Daoy (cell line): Measurements from ENCODE around the gene SPAG9. TPM values are rescaled to one million over a fixed set of nuclear protein-coding genes. Genes with fewer than 3 reads are reported as not detected.
"Not testable (repeated sequence)": the region's sequence is repeated elsewhere in the genome, so short reads cannot be mapped to it uniquely, and the experiment has no call there.

Source experiments
- DNase-seq: peaks from one replicate; pipeline ENCODE4 v3.0.0-alpha.2; 2015; ENCODE audit warnings: low read depth
- total RNA-seq: library from RNA; depleted of rRNA; stranded (reverse); fragments of >200 nt; shearing (Covaris generic); gene quantifications from 2 replicates; pipeline ENCODE4 v1.2.3, GENCODE V29; 2014

SPAG9 gene
- total RNA-seq, 1 experiment from 2014 or later: 54.2 TPM

GRCh38 chr17:50955160-50955559, 165.5 kb downstream of the SPAG9 start:
- no peak for DNase-seq

DNA sequence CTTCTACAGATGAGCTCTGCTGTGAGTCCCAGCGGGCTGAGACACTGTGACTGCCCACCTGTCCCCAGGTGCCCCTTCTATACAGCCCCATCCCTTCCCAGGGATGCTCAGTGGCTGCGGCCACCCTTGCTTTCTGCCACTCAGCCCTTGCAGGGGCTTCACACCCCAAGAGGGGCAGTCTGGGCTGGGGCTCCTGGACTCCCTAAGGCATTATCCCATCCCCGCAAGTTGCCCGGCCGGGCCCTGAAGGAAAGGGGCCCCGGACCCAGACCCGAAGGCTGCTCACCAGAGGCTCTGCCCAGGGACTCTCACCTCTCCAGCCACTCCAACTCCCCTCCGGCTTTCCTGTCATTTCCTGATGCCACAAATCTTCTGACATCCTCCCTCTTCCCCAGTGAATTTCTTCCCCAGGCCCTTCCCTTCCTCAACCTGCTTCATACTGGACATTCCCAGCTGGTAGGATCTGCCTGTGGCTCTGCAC, 166.0 kb downstream of the SPAG9 start:
- DNase-seq: no peak

DNA sequence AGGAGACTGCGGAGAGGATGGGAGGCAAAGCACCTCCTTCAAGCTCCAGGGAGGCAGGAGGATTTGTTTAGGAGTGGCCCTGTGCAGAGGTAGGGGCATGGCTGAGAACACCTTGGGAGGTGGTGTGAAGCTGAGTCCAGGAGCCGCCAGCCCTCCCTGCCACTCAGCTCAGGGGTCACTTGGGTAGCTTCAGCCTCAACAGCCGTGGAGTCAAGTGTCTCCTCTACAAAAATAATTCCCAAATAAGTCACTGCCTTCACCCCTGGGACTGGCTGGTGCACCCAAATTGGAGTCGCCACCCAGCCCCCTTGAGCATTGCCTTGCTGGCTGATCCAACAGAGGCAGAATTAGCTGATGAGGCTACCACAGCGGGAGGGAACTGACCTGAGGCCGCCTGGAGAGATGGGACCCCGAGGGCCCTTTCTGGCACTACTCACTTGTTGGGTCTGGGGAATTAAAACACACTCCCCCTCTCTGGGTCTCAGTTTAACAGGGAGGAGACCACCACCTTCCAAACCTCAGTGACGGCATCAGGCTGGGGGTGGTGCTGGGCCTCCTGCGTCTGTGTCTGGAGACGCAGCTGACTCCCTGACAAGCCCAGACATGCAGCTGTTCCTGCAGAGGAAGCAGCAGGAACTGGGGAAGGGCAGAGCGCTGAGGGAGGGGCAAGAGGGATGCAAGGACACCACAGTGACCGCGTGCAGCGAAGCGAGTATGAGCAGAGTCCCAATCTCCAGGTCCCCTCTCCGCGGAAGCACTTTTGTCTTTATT, 166.7 kb downstream of the SPAG9 start:
- DNase-seq: no peak

- no peak for DNase-seq
These were observed 167.2 kb downstream of the SPAG9 start for GRCh38 chr17:50953518-50953830.

GRCh38 chr17:50952889-50953288, 167.8 kb downstream of the SPAG9 start:
- DNase-seq: no peak

GRCh38 chr17:50952013-50952412, 168.7 kb downstream of the SPAG9 start:
- peak; percentile 66 for DNase-seq

DNA sequence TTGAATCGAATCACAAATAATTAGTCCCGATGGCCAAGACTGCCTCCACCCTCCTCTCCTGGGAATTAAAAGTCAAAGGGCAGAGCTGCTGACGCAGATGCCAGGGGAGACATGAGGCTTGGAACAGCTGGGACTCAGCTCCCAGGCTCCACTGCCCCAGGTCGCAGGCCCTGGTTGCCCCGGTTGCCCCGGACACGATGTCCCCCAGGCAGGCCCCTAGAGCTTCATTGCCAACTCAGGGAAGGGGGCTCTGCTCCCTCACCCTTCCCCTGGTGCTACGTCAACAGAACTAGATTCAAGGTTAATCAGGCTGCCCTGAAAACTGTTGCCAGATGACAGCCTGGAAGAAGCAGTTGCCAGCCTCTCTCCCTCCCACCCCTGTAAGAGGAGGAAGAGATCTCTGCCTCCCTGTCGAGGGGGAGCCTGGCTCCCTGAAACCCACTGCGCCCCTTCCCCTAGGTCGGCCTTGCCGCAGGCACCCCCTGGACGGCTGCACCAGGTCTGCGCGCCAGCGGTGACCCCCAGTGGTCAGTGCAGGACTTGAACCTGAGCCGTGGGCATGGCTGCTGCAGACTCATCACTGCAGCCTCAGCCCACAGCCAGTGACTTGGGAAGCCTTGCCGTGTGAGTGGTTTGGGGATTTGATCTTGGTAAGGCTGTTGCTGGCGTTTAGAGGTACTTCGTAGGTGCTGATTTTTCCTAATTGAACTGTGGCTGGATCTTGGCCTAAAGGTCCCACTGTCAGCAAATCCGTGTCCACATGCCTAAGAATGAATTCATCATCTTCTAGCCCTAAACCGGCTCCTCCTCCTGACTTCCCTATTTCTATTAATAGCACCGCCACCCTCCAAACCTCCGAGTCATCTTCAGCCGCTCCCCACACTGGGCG, 170.4 kb downstream of the SPAG9 start:
- peak; percentile 68 for DNase-seq

DNA sequence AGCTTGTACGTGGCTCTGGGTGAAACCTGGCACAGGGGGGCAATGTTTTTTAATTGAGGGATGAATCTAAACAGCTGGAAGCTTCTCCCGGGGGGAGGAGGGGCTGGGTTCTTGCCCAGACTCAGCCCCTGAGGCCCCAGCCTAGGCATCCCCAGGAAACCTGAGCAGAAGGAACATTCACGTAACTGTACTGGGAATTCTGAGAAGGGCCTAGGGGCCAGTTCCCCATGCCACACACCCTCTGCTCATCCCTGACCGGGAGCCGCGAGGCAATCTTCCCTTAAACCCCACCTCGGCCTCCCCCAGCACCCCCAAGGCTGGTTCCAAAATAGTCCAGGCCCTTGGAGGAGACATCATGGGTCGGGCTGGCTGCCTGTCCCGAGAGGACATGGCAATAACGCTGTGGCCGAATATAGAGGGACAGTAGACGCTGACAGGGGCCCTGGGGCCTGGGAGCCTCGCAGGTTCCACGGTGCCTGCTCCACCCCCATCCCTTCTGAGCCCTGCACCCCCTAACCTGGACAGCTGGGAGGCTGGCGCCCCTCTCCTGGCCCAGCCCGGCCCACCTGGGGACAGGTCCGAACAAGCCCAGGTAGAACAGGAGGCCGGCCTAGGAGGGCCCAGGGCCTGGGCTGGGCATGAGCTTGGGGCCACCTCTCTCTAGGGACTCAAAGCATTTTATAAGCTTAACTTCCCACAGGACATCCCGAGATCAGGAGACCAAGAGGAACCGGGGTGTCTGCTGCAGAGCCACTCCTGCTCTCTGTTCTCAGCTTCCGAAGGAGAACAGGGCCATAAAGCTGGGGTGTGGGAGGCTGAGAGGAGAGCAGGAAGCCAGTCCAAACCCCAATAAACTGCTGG, 171.3 kb downstream of the SPAG9 start:
- DNase-seq: no peak

GRCh38 chr17:50948711-50949110, 172.0 kb downstream of the SPAG9 start:
- DNase-seq: no peak

DNA sequence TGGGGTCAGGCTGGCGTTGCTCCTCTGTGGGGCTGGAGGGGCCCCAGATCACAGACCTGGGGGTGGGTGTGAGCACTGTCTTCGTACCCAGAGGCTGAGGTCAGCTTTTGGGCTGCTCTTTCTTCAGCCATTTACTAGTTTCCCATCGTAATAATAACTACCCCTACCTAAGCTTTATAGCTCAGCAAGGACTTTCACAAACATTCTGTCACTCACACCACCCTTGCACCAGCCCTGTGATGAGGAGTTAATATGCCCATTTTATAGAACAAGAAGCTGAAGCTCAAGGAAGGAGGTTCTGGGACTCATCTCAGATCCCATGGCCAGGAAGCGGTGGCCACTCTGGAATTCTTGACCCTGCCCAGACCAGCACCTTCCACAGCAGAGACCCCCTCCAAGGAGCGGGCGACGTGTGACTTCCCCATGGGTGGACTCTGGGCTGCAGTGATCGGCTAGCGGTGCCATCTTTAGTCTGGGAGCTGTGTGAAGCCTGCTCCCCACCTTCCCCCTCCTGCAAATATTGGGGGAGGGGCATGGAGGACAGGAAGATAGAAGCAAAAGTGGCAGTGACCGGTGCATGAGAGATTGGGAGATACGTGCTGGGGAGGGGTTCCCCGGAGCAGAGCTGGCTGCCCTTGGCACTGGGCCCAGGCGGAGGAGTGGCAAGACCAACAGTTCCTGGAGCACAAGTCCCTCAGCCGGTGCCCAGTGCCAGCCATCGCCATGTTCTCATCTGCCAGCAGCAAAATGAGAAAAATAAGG, 172.7 kb downstream of the SPAG9 start:
- DNase-seq: no peak

- no peak for DNase-seq
These were observed 173.5 kb downstream of the SPAG9 start for GRCh38 chr17:50946891-50947781.

GRCh38 chr17:50946223-50946890, 174.3 kb downstream of the SPAG9 start:
- DNase-seq: no peak

DNA sequence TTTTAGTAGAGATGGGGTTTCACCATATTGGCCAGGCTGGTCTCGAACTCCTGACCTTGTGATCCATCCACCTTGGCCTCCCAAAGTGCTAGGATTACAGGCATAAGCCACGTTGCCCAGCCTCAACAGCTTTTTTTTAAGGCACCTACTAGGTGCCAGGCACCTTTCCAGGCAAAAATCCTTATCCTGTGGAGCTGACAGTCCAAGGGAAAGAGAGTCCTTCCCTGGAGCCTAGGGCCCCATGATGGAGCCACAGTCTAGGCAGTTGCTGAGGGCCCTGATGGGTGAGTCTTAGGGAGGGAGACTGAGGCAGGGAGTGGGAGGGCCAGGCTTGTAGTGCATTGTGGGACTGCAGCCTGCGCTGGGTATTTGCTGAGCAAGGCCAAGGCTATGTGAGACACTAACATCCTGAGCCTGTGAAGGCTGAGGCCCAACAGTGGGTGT, 174.9 kb downstream of the SPAG9 start:
- DNase-seq: no peak

DNA sequence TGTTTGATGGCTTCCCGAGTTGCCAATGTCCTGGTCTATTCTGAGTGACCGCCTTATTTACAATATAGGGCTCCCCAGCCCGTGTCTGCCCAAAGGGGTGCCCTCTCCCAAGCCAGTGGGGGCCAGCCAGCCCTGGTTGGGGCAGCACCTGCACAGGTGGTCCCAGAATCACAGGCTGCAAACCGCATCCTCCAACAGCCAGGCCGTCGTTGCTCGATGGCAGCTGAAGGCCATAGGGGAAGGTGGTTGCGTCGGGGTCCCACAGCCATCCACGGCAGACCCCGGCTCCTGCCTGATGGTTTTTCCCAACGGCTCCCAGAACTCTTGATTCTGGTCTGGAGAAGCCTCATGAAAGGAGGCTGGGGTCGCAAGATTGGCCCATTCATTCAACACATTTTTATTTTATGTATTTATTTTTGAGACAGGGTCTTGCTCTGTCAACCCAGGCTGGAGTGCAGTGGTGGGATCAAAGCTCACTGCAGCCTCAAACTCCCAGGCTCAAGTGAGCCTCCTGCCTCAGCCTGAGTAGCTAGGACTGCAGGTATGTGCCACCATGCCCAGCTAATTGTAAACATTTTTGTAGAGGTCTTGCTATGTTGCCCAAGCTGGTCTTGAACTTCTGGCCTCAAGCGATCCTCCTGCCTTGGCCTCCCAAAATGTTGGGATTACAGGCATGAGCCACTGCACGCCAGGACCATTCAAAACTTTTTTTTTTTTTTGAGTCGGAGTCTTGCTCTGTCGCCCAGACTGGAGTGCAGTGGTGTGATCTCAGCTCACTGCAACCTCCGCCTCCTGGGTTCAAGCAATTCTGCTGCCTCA, 175.6 kb downstream of the SPAG9 start:
- no peak for DNase-seq

DNA sequence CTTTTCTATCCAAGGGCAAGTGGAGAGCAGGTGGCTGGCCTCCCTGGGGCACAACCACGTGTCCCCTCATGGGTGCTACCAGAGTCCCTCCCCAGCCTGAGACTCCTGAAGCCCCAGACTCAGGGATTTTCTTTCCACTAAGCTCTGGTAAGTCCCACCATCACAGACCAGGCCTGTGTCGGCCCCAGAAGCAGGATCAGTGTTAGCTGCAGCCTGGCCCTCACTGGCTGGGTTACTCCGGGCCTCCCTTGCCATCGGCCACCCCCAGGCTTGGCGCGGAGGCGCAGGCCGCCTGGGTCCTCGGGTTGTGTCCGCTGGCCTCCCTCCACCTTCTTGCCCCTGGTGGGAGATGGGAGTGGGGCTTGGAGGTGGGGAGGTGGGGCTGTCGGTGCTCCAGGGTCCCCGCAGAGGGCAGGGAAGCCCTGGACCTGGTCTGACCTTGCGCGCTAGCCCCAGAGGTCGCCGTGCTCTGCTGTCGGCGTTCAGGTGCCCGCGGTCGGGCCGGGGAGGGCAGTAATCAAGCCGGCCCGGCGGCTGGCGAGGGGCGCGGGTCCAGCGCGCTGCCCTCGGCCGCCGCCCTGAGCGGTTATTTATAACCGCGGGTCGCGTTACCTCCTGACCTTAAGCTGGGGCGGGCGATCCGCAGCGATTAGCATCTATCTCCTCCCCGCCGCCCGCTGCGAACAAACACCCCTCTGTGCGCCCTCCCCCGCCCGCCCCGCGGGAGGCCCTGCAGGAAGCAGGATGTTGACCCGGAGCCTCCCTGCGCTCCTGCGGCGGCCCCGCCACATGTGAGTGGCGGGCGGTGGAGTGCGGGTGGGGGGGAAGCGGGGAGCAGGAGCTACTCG, 176.4 kb downstream of the SPAG9 start:
- peak; percentile 64 for DNase-seq

DNA sequence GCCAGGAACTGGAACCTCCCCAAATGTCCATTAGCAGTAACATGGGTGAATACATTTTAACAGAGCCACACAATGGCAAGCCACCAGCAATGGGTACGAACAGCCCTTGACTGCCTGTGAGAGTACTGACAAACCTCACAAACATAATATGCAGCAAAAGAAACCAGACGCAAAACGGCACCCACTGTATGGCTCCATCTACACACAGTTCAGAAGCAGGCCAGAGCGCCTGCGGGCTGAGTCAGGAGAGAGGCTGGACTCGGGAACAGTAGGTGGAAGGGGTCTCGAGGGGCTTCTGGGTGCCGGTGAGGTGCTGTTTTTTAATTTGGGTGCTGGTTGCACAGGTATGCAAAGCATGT, 177.1 kb downstream of the SPAG9 start:
- no peak for DNase-seq

GRCh38 chr17:50941676-50942048, 179.0 kb downstream of the SPAG9 start:
- DNase-seq: not testable (repeated sequence)
